Activated naive CD4-positive, alpha-beta T cell treated with anti-CD3 and anti-CD28 coated beads, Interleukin-2, amount 50 U/mL, for 72 hours (primary cell): ENCODE data around the gene OOSP4B. TPM values are rescaled to one million over a fixed set of nuclear protein-coding genes. Genes with fewer than 3 reads are reported as not detected.
"Not testable (repeated sequence)": the region's sequence is repeated elsewhere in the genome, so short reads cannot be mapped to it uniquely, and the experiment has no call there.

Source experiments
- ATAC-seq, 2 donors: fragments of 150-1000 bp; cut with Tn5 transposase; 2 replicates each; pipeline ENCODE4 v1.10.0; 2021; ENCODE audit warnings: mild to moderate bottlenecking in 2 of 2, moderate library complexity in 2 of 2
- DNase-seq, 2 donors: peaks; one replicate each; pipeline ENCODE4 v3.0.0; 2021 to 2022; ENCODE audit warnings: low spot score in 2 of 2
- H3K27ac Mint-ChIP-seq, 2 donors: one replicate each; pipeline ENCODE4 v1.8.0; 2022; ENCODE audit warnings: mild to moderate bottlenecking in 2 of 2, mixed read lengths in 2 of 2
- H3K36me3 Mint-ChIP-seq, 2 donors: one replicate each; pipeline ENCODE4 v1.8.0; 2022; ENCODE audit warnings: mixed read lengths in 2 of 2
- H3K9me3 Mint-ChIP-seq, 2 donors: one replicate each; pipeline ENCODE4 v1.8.0; 2022; ENCODE audit warnings: mixed read lengths in 2 of 2
- total RNA-seq, 2 donors: library from RNA; stranded (reverse); gene quantifications; one replicate each; pipeline ENCODE4 v1.2.3, GENCODE V29; 2022

Gene OOSP4B
- total RNA-seq = not detected

DNA sequence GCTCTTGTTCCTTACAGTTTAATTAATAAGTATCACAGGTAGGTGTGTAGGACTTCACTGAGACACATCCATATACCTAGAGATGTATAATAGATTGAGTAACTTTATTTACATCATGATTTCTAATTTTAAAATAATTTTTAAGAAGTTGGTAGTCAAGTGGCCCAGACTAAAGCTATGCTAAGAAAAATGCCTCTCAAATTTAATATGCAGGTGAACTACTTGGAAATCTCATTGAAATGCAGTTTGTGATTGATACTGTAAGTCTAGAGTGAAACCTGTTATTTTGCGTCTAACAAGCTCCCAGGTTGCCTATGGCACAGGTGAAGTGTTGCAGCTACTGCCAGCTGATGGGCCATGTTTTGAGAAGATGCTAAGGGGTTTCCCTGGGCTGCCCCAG, at the start of gene OOSP4B:
TSS of gene OOSP4B (plus strand) at position 301 of the 400 bp plus-strand sequence.
- ATAC-seq = no peak
- Mint-ChIP-seq H3K27ac (no peak within 1 kb of the TSS), H3K36me3 (no peaks in the 10 kb centered on the region), H3K9me3 (peaks cover 0 to 4% of the 10 kb centered on the region in 2 donors)
- no peak for DNase-seq

DNA sequence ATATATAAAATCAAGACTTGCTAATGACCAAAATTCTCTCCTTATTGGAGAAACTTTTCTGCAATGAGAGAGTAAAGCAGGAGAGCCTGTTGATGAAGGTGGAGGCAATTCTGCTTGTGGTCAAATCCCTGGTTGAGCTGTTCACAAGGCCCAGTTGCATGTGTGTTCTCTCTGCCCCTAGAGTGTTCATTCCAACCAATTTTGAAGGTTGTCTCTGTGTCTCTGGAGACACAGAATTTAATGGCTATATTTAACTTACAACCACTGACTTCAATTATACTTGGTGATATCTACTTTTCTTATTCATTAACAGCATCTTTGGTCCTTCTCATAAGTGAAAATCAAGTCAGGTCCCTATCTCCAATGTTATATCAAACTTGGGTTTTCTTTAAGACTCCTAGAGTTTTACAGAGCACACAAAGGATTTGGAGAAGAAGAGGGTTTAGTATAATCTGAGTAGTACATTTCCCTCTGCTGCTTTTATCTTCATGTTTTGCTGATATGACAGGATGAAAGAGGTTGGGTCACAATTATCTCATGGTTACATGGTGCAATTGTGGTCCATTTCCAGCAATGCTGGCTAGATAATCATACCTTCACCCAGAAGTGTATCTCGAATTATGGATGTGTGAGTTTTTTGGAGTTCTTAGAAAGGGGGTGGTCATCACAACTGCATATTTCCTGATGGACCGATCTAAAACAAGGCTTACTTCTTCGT, 49.1 kb upstream of the OOSP4B start:
- H3K9me3 Mint-ChIP-seq = no peaks in the 10 kb centered on the region
- DNase-seq = no peak
- H3K36me3 Mint-ChIP-seq = no peaks in the 10 kb centered on the region
- no peak for ATAC-seq
- H3K27ac Mint-ChIP-seq = no peak overlapping the region

DNA sequence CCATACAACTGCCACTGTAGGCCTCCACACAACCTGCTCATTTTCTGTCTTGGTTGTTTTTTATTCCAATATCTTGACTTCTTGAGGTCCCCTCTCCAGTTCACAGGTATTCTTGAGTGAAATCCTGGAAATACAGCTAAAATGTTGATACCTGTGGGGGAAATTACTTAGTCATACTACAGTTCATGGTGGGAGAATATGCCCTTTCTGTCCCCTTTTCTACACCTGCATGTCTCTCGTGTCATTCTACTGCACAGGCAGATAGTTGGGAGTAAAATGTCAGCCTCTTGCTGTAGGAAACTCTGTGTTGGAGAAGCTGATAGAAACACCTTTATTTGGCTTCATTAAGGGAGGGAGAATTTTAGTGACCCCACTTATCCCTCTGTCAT, 48.6 kb upstream of the OOSP4B start:
- DNase-seq = no peak
- Mint-ChIP-seq H3K36me3 (no peaks in the 10 kb centered on the region), H3K9me3 (no peaks in the 10 kb centered on the region), H3K27ac (no peak overlapping the region)
- ATAC-seq = no peak

DNA sequence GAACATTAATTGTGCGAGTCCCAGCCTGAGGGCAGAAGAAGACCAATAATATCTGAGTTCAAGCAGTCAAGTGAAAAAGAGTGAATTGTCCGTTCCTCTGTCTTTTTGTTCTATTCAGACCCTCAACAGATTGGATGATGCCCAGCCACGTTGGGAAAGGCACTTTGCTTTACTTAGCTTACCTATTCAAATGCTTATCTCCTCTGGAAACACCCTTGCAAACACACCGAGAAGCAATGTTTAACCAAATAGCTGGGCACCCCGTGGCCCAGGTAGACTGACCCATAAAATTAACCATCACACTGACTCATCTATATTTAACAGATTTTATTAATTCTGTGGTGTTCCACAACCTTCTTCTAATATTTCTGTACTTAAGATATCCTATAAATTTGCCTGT, 43.9 kb upstream of the OOSP4B start:
- Mint-ChIP-seq H3K36me3 (no peaks in the 10 kb centered on the region), H3K9me3 (no peaks in the 10 kb centered on the region), H3K27ac (no peak overlapping the region)
- no peak for DNase-seq
- ATAC-seq = no peak

DNA sequence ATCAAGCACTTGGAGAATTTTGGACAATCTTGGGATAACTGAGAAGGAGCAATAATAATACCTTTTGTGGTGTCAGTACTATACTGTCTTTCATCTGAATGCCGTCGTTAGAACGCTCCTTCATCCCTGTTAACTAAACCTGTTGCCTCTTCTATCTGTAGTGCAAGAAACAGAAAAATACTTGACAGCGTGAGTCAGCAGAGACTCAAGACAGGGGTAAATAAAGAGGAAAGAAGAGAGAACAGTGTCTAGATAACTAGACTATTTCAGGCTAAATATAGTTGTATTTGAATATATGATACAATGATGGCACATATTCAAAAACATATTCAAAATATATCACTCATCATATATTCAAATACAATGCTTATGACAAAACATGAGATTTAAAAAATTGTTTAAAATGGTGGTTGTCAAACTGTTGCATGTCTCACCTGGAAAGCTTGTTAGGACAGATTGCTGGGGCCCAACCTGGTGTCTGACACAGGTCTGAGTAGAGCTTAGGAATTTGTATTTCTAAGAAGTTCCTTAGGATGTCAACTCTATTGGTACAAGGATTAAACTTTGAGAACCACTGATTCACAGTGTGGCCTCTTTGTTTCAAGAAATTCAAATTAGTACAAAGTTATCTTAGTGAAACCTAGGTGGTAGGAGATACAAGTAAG, 35.7 kb upstream of the OOSP4B start:
- no peaks in the 10 kb centered on the region for H3K9me3 Mint-ChIP-seq

DNA sequence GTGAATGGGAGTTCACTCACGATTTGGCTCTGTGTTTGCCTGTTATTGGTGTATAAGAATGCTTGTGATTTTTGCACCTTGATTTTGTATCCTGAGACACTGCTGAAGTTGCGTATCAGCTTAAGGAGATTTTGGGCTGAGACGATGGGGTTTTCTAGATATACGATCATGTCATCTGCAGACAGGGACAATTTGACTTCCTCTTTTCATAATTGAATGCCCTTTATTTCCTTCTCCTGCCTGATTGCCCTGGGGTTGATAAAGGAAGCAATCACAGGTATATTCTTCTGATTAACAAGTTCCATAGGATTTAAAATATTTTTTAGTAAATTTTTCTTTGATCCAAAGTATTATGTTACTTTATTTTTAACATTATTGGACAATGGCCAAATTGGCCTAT, 34.9 kb upstream of the OOSP4B start:
- DNase-seq, H3K27ac Mint-ChIP-seq, H3K36me3 Mint-ChIP-seq, ATAC-seq, H3K9me3 Mint-ChIP-seq: not testable (repeated sequence)

More for the DNA sequence above, 35.7 kb upstream of the OOSP4B start:
- Mint-ChIP-seq H3K36me3 (no peaks in the 10 kb centered on the region), H3K27ac (no peak overlapping the region)
- ATAC-seq (no peak), DNase-seq (no peak)

DNA sequence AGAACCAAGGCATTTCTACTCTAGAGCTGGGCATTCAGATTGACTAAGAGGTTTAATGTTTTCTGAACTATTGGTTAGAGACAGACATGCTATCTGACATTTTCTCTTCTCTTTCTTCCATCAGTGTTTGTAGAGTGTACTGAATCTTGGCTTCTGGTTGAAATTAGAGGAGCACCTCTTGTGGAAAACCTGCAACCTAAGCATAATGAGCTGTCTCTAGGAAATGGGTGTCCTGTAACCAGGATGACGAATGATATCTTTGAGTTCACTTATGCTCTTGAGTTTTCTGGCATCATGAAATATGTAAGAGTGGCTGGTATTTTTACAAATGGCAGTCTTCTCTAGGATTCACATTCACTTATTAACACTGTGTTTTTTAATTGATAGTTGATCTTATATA, 33.8 kb upstream of the OOSP4B start:
- Mint-ChIP-seq H3K9me3 (no peaks in the 10 kb centered on the region), H3K36me3 (no peaks in the 10 kb centered on the region), H3K27ac (no peak overlapping the region)
- DNase-seq = no peak
- no peak for ATAC-seq

DNA sequence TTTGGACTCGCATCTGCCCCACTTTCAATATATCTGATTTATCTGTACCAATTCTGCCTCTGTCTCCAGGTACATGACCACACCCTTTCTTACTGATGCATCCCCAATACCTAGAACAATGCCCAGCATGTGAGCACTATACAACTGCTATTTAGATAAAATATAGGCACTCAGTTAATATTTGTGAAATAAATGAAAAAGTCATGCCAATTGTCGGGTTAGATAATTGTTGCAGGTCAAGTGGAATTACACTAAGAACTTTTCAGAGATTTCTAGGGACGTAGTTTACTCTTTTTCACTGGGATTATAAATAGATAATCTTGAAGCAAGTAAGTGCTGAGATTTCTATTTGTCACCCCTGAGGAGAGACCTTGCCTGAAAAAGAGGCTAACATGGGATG, 32.6 kb upstream of the OOSP4B start:
- no peak for ATAC-seq
- H3K36me3 Mint-ChIP-seq = peaks cover 0 to 4% of the 10 kb centered on the region in 2 donors
- no peak overlapping the region for H3K27ac Mint-ChIP-seq
- peaks cover 6 to 7% of the 10 kb centered on the region in 2 donors for H3K9me3 Mint-ChIP-seq
- no peak for DNase-seq

DNA sequence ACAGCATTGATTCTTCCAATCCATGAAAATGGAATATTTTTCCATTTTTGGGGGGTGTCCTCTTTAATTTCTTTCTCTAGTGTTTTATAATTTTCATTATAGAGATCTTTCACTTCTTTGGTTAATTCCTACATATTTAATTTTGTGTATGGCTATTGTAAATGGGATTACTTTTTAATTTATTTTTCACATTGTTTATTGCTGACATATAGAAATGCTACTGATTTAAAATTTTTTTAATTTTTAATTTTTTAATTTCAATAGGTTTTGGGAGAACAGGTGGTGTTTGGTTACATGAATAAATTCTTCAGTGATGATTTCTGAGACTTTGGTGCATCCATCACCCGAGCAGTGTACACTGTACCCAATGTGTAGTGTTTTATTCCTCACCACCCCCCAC, 26.6 kb upstream of the OOSP4B start:
- Mint-ChIP-seq H3K36me3 (peaks cover 12 to 13% of the 10 kb centered on the region in 2 donors), H3K27ac (no peak overlapping the region), H3K9me3 (peaks cover 29 to 33% of the 10 kb centered on the region in 2 donors)
- ATAC-seq (no peak), DNase-seq (no peak)

DNA sequence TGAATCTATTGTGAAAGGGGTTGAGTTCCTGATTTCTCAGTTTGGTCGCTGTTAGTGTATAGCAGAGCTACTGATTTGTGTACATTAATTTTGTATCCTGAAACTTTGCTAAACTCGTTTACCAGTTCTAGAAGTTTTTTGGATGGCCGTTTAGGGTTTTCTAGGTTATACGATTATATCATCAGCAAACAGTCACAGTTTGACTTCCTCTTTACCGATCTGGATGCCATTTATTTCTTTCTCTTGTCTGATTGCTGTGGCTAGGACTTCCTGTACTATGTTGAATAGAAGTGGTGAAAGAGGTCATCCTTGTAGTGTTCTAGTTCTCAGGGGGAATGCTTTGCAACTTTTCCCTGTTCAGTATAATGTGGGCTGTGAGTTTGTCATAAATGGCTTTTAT, 24.6 kb upstream of the OOSP4B start:
- ATAC-seq = no peak
- H3K9me3 Mint-ChIP-seq = peaks cover 29 to 33% of the 10 kb centered on the region in 2 donors
- no peak overlapping the region for H3K27ac Mint-ChIP-seq
- no peak for DNase-seq
- peaks cover 12 to 13% of the 10 kb centered on the region in 2 donors for H3K36me3 Mint-ChIP-seq

DNA sequence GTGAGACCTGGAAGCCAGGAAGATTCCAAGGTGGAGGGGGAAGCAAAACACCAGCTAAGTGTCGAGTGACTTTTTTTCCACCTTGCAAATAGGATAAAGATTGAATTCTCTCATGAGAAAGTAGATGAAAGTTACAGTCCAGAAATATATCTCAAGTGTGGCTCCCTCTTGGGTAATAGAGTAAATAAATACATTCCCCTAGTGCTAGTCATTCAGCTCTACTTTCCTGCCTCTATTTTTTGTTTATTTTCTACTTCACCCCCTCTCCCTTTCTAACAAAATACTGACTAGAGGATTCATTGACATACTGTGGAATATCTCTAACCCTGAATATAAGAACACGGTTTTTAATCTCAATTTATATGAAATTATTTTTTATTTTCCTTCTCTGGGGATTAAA, 19.2 kb upstream of the OOSP4B start:
- no peak for ATAC-seq
- Mint-ChIP-seq H3K27ac (no peak overlapping the region), H3K9me3 (peaks cover 0 to 2% of the 10 kb centered on the region in 2 donors), H3K36me3 (peaks cover 0 to under 1% of the 10 kb centered on the region in 2 donors)
- DNase-seq = no peak

DNA sequence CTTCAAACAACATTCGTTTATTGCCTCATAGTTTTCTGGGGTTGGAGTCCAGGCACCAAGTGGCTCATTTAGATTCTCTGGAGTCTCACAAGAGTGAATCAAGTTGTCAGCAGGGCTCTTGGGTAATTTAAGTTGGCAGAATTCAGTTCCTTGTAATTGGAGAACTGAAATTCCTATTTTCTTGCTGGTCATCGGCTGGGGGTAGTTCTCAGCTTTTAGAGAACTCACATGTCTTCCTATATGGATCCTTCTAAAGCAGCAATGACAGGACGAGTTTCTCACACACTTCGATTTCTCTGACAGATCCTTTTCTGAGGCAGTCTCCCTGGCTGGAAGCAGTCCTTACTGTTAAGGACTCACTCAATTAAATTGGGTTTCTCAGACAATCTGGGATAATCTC, 17.3 kb upstream of the OOSP4B start:
- no peak overlapping the region for H3K27ac Mint-ChIP-seq
- no peaks in the 10 kb centered on the region for H3K9me3 Mint-ChIP-seq
- no peak for DNase-seq
- H3K36me3 Mint-ChIP-seq = no peaks in the 10 kb centered on the region
- no peak for ATAC-seq

DNA sequence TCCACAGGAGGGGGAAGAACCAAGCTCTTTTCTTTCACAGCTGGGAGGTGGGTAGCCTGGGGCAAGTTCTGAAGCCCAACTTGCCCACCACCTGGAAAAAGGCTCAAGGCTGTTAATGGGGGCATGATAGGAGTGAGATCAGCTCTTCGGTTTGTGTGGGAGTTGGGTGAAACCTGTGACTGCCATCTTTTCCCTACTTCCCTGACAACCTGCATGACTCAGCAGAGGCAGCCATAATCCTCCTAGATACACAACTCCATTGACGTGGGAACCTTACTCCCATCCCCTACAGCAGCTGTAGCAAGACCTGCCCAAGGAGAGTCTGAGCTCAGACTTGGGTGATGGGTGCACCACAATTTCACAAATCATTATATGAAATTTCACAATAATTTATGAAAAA, 13.3 kb upstream of the OOSP4B start:
- H3K36me3 Mint-ChIP-seq = no peaks in the 10 kb centered on the region

DNA sequence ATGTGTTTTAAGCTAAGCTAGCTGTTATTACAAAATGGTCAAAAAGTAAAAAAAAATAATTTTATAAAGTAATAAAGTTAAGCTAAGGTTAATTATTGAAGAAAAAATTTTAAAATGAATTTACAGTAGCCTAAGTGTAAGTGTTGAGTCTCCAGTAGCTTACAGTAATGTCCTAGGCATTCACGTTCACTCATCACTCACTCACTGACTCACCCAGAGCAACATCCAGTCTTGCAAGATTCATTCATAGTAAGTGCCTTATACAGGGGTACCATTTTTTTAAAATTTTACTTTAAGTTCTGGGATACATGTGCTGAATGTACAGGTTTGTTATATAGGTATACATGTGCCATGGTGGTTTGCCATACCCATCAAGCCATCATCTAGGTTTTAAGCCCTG, 11.6 kb upstream of the OOSP4B start:
- ATAC-seq (no peak), DNase-seq (no peak)
- H3K36me3 Mint-ChIP-seq = no peaks in the 10 kb centered on the region
- H3K27ac Mint-ChIP-seq = no peak overlapping the region
- H3K9me3 Mint-ChIP-seq = no peaks in the 10 kb centered on the region

More for the DNA sequence above, 13.3 kb upstream of the OOSP4B start:
- Mint-ChIP-seq H3K27ac (no peak overlapping the region), H3K9me3 (no peaks in the 10 kb centered on the region)
- DNase-seq (no peak), ATAC-seq (no peak)

DNA sequence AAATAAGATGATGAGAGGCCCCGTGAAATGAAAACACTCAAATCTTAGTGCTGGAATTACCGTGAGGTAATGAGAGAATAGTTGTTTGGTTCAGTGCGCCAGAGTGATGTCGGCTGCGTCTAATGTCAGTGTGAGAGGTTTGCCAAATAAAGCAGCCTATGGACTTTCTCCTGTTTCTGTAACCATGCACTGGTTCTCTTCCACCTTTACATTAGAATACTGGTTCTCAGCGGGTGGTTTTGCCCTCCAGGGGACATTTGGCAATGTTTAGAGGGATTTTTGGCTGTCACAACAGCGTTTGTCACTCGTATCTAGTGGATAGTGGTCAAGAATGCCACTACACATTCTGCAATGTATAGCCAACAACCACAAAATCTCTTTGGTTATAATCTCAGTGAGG, 1.1 kb downstream of the OOSP4B start:
- Mint-ChIP-seq H3K27ac (no peak overlapping the region), H3K9me3 (peaks cover 0 to 4% of the 10 kb centered on the region in 2 donors), H3K36me3 (no peaks in the 10 kb centered on the region)
- DNase-seq (no peak), ATAC-seq (no peak)

DNA sequence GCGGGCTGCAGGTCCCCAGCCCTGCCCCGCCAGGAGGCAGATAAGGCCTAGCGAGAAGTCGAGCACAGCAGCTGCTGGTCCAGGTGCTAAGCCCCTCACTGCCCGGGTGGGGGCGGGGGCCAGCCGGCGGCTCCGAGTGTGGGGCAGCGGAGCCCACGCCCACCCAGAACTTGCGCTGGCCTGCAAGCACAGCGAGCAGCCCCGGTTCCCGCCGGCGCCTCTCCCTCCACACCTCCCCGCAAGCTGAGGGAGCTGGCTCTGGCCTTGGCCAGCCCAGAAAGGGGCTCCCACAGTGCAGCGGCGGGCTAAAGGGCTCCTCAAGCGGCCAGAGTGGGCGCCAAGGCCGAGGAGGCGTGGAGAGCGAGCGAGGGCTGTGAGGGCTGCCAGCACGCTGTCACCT, 3.4 kb downstream of the OOSP4B start:
- not testable (repeated sequence) for H3K27ac Mint-ChIP-seq, H3K9me3 Mint-ChIP-seq, ATAC-seq, H3K36me3 Mint-ChIP-seq, DNase-seq

DNA sequence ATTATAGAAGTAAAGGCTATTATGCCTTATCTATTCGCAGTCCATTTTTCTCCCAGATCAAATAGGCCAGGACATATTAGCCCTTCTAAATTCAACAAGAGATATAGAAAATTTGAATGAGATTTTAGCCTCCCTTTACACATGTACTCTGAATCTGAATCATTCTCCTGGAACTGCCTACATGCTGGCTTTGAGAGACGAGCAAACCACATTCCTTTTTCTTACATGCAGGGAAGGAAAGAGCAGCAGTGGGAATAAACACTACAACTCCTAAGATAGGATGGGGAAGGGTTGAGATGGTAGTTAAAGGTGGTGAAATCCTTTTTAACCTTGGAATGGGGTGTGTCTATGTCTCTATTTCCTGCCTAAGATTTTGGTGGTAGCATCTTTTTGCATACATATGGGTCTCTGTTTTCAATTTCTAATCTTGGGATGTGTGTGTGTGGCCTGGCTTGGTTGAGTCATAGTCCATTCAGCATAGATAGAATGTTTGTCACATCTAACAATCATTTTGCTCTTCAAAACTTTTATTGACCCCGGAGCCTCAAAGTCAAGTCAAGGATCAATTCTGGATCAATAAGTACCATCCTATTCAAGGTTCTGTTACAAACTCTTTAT, 12.1 kb downstream of the OOSP4B start:
- H3K9me3 Mint-ChIP-seq = no peaks in the 10 kb centered on the region
- H3K36me3 Mint-ChIP-seq = no peaks in the 10 kb centered on the region
- H3K27ac Mint-ChIP-seq = no peak overlapping the region
- no peak for ATAC-seq
- DNase-seq = no peak

DNA sequence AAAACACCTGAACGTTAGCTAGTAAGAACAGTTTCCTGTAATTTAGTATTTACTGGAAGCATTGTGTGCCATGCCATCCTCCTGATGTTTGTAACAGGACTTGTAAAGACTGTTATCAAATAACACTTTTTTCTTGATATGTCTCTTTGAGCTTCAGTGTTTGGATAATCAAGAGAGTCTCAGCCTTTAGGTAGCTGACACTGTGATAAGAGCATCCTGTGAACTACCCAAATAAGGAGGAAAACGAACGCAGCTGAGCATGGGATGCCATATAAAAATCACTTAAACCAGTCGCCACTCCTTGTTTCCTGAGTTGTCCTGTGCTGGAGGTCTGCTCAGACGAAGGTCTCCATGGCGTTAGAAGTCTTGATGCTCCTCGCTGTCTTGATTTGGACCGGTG, 23.1 kb downstream of the OOSP4B start, which contains the start of gene OOSP2:
TSS of gene OOSP2 (plus strand) at position 301 of the 400 bp plus-strand sequence. CDS start at position 352, 51 bp downstream.
- Mint-ChIP-seq H3K27ac (no peak within 1 kb of the TSS), H3K36me3 (no peaks in the 10 kb centered on the region), H3K9me3 (no peaks in the 10 kb centered on the region)
- ATAC-seq = no peak
- no peak for DNase-seq
